Pancreas (tissue), 10 donors: ENCODE results near the gene MTHFD1L. TPM values are rescaled to one million over a fixed set of nuclear protein-coding genes. Genes with fewer than 3 reads are reported as not detected.

ENCODE experiments used
- ATAC-seq, 4 donors: fragments of 200-7000 bp; cut with Tn5 transposase; one replicate each; pipeline versions ENCODE4 v1.8.0 to v1.9.1; 2020; ENCODE audit warnings: mild to moderate bottlenecking in 4 of 4, moderate library complexity in 4 of 4
- DNase-seq, 6 donors: peaks; one replicate each; pipeline ENCODE4 v3.0.0-alpha.2; 2020
- FAIRE-seq: peaks from 2 replicates; lab custom pipeline; 2012; peaks lifted over from hg19 to GRCh38; lab: Jason Lieb, UNC
- H3K27ac ChIP-seq, 4 donors: fragments of 200-600 bp; sonication (generic); 1 replicate in 3 of 4; 2 replicates in 1 of 4; pipeline versions ENCODE4 v1.5.0 to v1.8.0; 2020
- H3K27me3 ChIP-seq, 4 donors: fragments of 200-600 bp; one replicate each; pipeline ENCODE4 v1.8.0; 2021
- H3K36me3 ChIP-seq, 3 donors: fragments of 200-600 bp; sonication (generic) in 1 of 3; one replicate each; pipeline versions ENCODE4 v1.5.0 to v1.8.0; 2020 to 2021
- H3K4me1 ChIP-seq, 3 donors: fragments of 200-600 bp; one replicate each; pipeline ENCODE4 v1.8.0; 2021
- H3K4me3 ChIP-seq, 4 donors: fragments of 200-600 bp; sonication (generic) in 2 of 4; one replicate each; pipeline versions ENCODE4 v1.5.0 to v1.8.0; 2020 to 2021
- H3K9me3 ChIP-seq, 4 donors: fragments of 200-600 bp; one replicate each; pipeline ENCODE4 v1.8.0; 2021
- WGBS, 2 donors: extraction: QIAGEN DNeasy Blood & Tissue Kit; methylation state at CpG; one replicate each; pipeline ENCODE4 v1.1.7; 2013; 5-methylcytosine and 5-hydroxymethylcytosine counted together
- intact Hi-C, 3 donors: fragments of 100-400 bp; cut with DNase I; formaldehyde crosslinking; loops; one replicate each; pipeline versions ENCODE4 v1.11.1 to v1.14.2; 2022
- polyA plus RNA-seq, 2 donors: library from polyadenylated mRNA; stranded (reverse); fragments of 200-250 nt; gene quantifications; one replicate each; pipeline ENCODE4 v1.2.3, GENCODE V29; 2013
- total RNA-seq, 6 donors: library from RNA; stranded (reverse); fragmentation: NEBNext Ultra II Directional in 4 of 6; extraction: Animal tissue kit (Norgen Biotek cat#: 25700) in 4 of 6; gene quantifications; one replicate each; pipeline versions ENCODE4 v1.2.1 to v1.2.4, GENCODE V29; 2021 to 2023
- TF ChIP-seq, protein P1 (sequence below), 4 donors: fragments of 200-600 bp; sonication (generic) in 3 of 4; IDR thresholded peaks; one replicate each; pipeline versions ENCODE4 v1.5.0 to v1.8.0; 2021; ENCODE audit warnings: antibody characterized with exemption in 4 of 4
- donor health status: healthy with polysubstance abuse.
- donor health status: DM: no; HTN: no; CAD: no; lungs with moderate emphysema.
- donor health status: DM: no; HTN: no; CAD: no.
- donor health status: control.
- donor health status: control.
- donor health status: Bipolar disorder and iron deficiency.
- donor health status: DM: yes; HTN: yes; CAD: no.
- donor health status: DM: no; HTN: no; CAD: no.
- donor health status: DM: no; HTN: no; CAD: no.
- donor health status: DM: yes; HTN: yes; CAD: no.

MTHFD1L gene
- total and polyA plus RNA-seq, 8 donors, result 3.2 to 26.5 (median 9.0) TPM

DNA sequence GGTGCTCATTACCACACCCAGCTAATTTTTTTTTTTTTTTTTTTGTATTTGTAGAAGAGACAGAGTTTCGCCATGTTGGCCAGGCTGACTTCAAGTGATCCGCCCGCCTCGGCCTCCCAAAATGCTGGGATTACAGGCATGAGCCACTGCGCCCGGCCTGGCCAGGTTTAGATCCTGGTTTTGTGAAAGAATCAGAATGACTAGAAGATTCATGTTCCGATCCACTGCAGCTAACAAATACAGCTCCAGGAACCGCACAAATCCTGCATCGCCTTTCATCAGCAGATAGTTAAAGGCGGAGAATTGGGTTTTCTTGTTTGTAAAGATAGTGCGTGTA lies 223.1 kb downstream of the MTHFD1L start:
- Histone ChIP-seq H3K9me3 (no peaks in the 10 kb centered on the region), H3K36me3 (no peaks in the 10 kb centered on the region), H3K4me1 (no peaks in the 10 kb centered on the region), H3K27ac (no peak overlapping the region), H3K27me3 (no peaks in the 10 kb centered on the region), H3K4me3 (no peak overlapping the region)
- intact Hi-C loops, result no loop called here
- WGBS, 2 donors, result 97 to 98% methylated on average over 11 of the region's 11 CpGs
- DNase-seq (no peak), FAIRE-seq (no peak), ATAC-seq (no peak)
- TF ChIP-seq, protein P1, sequence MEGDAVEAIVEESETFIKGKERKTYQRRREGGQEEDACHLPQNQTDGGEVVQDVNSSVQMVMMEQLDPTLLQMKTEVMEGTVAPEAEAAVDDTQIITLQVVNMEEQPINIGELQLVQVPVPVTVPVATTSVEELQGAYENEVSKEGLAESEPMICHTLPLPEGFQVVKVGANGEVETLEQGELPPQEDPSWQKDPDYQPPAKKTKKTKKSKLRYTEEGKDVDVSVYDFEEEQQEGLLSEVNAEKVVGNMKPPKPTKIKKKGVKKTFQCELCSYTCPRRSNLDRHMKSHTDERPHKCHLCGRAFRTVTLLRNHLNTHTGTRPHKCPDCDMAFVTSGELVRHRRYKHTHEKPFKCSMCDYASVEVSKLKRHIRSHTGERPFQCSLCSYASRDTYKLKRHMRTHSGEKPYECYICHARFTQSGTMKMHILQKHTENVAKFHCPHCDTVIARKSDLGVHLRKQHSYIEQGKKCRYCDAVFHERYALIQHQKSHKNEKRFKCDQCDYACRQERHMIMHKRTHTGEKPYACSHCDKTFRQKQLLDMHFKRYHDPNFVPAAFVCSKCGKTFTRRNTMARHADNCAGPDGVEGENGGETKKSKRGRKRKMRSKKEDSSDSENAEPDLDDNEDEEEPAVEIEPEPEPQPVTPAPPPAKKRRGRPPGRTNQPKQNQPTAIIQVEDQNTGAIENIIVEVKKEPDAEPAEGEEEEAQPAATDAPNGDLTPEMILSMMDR (IDR thresholded peaks at IDR 0.05), result no peak

DNA sequence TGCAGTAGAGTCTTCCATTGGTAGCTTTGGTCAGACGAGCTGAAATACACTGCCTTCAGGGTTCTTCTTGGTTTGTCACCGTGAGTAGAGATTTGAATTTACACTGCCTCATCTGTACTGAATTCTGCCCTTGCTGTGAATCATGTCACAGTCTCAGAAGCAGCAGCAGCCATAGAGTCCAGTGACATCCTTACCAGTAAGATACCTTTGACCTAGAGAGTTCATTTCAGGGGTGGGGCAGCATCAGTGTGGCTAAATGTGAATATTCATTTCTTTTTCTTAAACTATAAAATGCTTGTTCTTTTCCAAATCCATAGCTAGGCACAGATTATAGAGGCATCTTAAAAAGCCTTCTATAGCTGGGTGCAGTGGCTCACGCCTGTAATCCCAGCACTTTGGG lies 223.5 kb downstream of the MTHFD1L start:
- WGBS, 2 donors, result 88 to 90% methylated on average over 3 of the region's 3 CpGs
- H3K4me3 ChIP-seq, result no peak overlapping the region
- ATAC-seq (no peak), DNase-seq (no peak), FAIRE-seq (no peak)
- no peak overlapping the region for H3K27ac ChIP-seq
- no peaks in the 10 kb centered on the region for H3K36me3 ChIP-seq
- intact Hi-C loops, result no loop called here
- no peaks in the 10 kb centered on the region for H3K27me3 ChIP-seq
- TF ChIP-seq, protein P1 (IDR thresholded peaks at IDR 0.05), result no peak
- H3K9me3 ChIP-seq, result no peaks in the 10 kb centered on the region
- no peaks in the 10 kb centered on the region for H3K4me1 ChIP-seq

DNA sequence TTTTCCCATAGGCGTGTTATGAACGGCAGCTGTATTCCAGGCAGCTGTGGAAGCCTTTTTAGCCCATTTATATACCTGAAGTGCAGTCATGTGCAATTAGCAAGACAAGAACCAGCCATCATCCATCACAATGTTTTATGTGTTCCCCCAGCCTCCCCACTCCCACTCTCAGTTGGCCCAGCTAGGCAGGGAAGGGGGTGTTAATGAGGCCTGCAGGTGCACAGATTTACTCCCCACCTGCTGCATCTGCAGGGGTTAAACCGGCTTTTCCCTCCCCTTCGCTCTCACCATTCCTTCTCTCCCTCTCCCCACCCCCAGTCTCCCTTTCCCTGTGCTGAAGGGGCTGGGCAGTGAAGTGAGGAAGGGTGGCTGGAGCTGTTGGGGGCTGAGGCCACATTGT lies 224.5 kb downstream of the MTHFD1L start:
- intact Hi-C loops, result no loop called here
- no peak for DNase-seq
- Histone ChIP-seq H3K9me3 (no peaks in the 10 kb centered on the region), H3K36me3 (no peaks in the 10 kb centered on the region), H3K4me1 (no peaks in the 10 kb centered on the region), H3K4me3 (no peak overlapping the region), H3K27ac (no peak overlapping the region), H3K27me3 (no peaks in the 10 kb centered on the region)
- no peak for ATAC-seq
- TF ChIP-seq, protein P1 (IDR thresholded peaks at IDR 0.05), result no peak
- FAIRE-seq, result no peak
- 89 to 92% methylated on average over 4 of the region's 4 CpGs for WGBS, 2 donors

DNA sequence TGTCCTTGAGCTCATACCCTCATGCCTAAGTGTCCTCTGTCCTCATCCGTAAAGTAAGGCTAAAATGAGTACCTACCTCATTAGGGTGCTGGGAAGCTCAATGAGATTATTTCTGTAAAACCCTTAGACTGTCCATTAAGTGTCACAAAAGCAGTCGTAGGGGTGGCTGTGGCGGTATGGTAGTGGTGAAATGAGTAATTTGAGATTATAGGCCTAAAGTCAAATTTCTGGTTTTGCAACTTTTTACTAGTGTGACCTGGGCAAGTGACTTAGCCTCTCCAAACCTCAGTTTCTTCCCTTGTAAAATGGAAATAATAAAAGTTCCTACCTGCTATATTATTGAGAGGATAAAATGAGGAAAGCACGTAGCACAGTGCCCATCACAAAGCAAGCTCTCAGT lies 226.1 kb downstream of the MTHFD1L start:
- H3K4me3 ChIP-seq, result no peak overlapping the region
- no peak for ATAC-seq
- intact Hi-C loops, result no loop called here
- no peaks in the 10 kb centered on the region for H3K36me3 ChIP-seq
- H3K27me3 ChIP-seq, result no peaks in the 10 kb centered on the region
- TF ChIP-seq, protein P1 (IDR thresholded peaks at IDR 0.05), result no peak
- WGBS, 2 donors, result 87 to 90% methylated on average over 4 of the region's 4 CpGs
- no peak for FAIRE-seq
- no peak for DNase-seq
- H3K27ac ChIP-seq, result no peak overlapping the region
- no peaks in the 10 kb centered on the region for H3K9me3 ChIP-seq
- no peaks in the 10 kb centered on the region for H3K4me1 ChIP-seq

DNA sequence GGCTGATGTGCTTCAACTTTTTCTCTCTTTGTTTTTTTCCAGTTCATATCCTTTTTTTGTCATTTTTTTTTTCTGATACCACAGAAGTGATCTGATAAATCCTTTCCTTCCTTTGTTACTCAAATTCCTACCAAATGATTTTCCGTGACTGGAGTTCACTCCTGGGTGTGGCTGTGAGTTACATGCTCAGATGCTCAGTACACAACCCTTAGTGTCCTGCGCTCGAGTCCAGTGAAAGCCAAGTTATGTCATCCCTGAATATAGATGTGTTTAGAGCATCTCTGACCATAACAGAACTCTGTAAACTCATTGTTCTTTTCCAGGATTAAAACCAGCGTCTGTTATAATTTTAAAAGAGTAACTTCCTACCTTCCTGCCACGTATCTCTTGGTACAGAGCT lies 227.1 kb downstream of the MTHFD1L start:
- intact Hi-C loops, result no loop called here
- no peak for FAIRE-seq
- DNase-seq, result no peak
- Histone ChIP-seq H3K27ac (no peak overlapping the region), H3K4me3 (no peak overlapping the region), H3K36me3 (no peaks in the 10 kb centered on the region), H3K9me3 (no peaks in the 10 kb centered on the region), H3K4me1 (no peaks in the 10 kb centered on the region), H3K27me3 (no peaks in the 10 kb centered on the region)
- no peak for ATAC-seq
- WGBS, 2 donors, result 73 to 80% methylated on average over 5 of the region's 5 CpGs
- TF ChIP-seq, protein P1 (IDR thresholded peaks at IDR 0.05), result no peak
